SK-N-SH treated with all-trans-retinoic acid at 6 μM for 48 hours (cell line): Measurements from ENCODE around the gene PARD3.

ENCODE experiments used
- ARNTL ChIP-seq: fragments of 450-650 bp; formaldehyde crosslinking; IDR thresholded peaks from 2 replicates; pipeline ENCODE4 v1.5.0; 2020; ENCODE audit warnings: low read depth, mild to moderate bottlenecking, moderate library complexity, borderline replicate concordance
- PPARA ChIP-seq: fragments of 250-450 bp; sonication (Bioruptor Pico); IDR thresholded peaks from 2 replicates; pipeline ENCODE4 v1.5.0; 2020; ENCODE audit warnings: mild to moderate bottlenecking, borderline replicate concordance
- SNAI2 ChIP-seq: fragments of 250-450 bp; sonication (Bioruptor Pico); IDR thresholded peaks from 2 replicates; pipeline ENCODE4 v1.5.0; 2020; ENCODE audit warnings: mild to moderate bottlenecking, moderate library complexity
- TOX ChIP-seq: fragments of 250-450 bp; sonication (Bioruptor Pico); IDR thresholded peaks from 2 replicates; pipeline ENCODE4 v1.8.0; 2021; ENCODE audit warnings: mild to moderate bottlenecking, moderate library complexity, borderline replicate concordance
- ZFP3 ChIP-seq: fragments of 250-450 bp; sonication (Bioruptor Pico); IDR thresholded peaks from 2 replicates; pipeline ENCODE4 v1.5.0; 2020; ENCODE audit warnings: mild to moderate bottlenecking, moderate library complexity
- ZFP30 ChIP-seq: fragments of 450-650 bp; formaldehyde crosslinking; IDR thresholded peaks from 2 replicates; pipeline ENCODE4 v1.5.0; 2022; ENCODE audit warnings: mild to moderate bottlenecking, moderate library complexity
- ZNF70 ChIP-seq: fragments of 450-650 bp; formaldehyde crosslinking; IDR thresholded peaks from 2 replicates; pipeline ENCODE4 v1.5.0; 2020; ENCODE audit warnings: mild to moderate bottlenecking, moderate library complexity
- ZNF8 ChIP-seq: fragments of 450-650 bp; formaldehyde crosslinking; IDR thresholded peaks from 2 replicates; pipeline ENCODE4 v1.5.0; 2020; ENCODE audit warnings: mild to moderate bottlenecking, moderate library complexity
- TF ChIP-seq, protein P1 (sequence below): fragments of 250-450 bp; sonication (Bioruptor Pico); IDR thresholded peaks from 2 replicates; pipeline ENCODE4 v1.5.1; 2020; ENCODE audit warnings: low read depth, mild to moderate bottlenecking, moderate library complexity
- TF ChIP-seq, protein P2 (sequence below): fragments of 250-450 bp; sonication (Bioruptor Pico); IDR thresholded peaks from 2 replicates; pipeline ENCODE4 v1.8.0; 2020; ENCODE audit warnings: mild to moderate bottlenecking, moderate library complexity, borderline replicate concordance

DNA sequence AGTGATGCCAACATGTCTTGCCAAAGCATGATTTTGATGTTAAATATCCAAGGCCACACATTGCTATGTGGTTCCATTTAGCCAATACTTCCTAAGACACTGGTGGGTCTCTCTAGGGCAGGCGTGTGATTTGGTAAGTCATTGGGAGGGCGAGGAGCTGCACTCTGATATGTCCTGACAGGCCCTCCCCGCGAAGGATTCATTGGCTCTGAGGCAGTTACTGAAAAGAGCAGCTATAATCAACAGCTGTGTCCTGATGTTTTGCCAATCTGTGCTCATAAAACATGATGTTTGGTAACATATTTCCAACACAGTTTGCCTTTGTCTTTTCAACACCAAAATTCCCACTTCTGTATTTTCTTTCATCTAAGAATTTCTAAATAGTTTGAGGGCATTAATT is 646.7 kb downstream of the PARD3 start:
- no peak for TF ChIP-seq ZFP30 (CRISPR knock-in tag)
- no peak for TF ChIP-seq ZFP3 (CRISPR knock-in tag)
- no peak for TF ChIP-seq TOX (CRISPR knock-in tag)
- TF ChIP-seq, protein P1, sequence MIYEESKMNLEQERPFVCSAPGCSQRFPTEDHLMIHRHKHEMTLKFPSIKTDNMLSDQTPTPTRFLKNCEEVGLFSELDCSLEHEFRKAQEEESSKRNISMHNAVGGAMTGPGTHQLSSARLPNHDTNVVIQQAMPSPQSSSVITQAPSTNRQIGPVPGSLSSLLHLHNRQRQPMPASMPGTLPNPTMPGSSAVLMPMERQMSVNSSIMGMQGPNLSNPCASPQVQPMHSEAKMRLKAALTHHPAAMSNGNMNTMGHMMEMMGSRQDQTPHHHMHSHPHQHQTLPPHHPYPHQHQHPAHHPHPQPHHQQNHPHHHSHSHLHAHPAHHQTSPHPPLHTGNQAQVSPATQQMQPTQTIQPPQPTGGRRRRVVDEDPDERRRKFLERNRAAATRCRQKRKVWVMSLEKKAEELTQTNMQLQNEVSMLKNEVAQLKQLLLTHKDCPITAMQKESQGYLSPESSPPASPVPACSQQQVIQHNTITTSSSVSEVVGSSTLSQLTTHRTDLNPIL (CRISPR knock-in tag) = no peak
- TF ChIP-seq PPARA = no peak
- no peak for TF ChIP-seq ARNTL (CRISPR knock-in tag)
- no peak for TF ChIP-seq SNAI2
- TF ChIP-seq, protein P2, sequence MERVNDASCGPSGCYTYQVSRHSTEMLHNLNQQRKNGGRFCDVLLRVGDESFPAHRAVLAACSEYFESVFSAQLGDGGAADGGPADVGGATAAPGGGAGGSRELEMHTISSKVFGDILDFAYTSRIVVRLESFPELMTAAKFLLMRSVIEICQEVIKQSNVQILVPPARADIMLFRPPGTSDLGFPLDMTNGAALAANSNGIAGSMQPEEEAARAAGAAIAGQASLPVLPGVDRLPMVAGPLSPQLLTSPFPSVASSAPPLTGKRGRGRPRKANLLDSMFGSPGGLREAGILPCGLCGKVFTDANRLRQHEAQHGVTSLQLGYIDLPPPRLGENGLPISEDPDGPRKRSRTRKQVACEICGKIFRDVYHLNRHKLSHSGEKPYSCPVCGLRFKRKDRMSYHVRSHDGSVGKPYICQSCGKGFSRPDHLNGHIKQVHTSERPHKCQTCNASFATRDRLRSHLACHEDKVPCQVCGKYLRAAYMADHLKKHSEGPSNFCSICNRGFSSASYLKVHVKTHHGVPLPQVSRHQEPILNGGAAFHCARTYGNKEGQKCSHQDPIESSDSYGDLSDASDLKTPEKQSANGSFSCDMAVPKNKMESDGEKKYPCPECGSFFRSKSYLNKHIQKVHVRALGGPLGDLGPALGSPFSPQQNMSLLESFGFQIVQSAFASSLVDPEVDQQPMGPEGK = no peak
- no peak for TF ChIP-seq ZNF70 (CRISPR knock-in tag)
- no peak for TF ChIP-seq ZNF8
